Fibroblast of pulmonary artery (primary cell): ENCODE results near the gene BCL2.

Experiments used
- DNase-seq: peaks from one replicate; pipeline ENCODE4 v3.0.0-alpha.2; 2010; ENCODE audit warnings: low read depth
- H3K4me3 ChIP-seq: replicated peaks from 2 replicates; pipeline ENCODE4 v1.5.1; 2011; ENCODE audit warnings: low read depth, mild to moderate bottlenecking, control low read depth, low read length, moderate library complexity
- CTCF ChIP-seq: IDR thresholded peaks from 2 replicates; pipeline ENCODE4 v1.5.1; 2011; ENCODE audit warnings: mild to moderate bottlenecking, control low read depth, low read length, inconsistent platforms; ENCODE audit errors: missing control alignments

BCL2 gene

GRCh38 chr18:63131959-63132818, 187.4 kb downstream of the BCL2 start:
- no peak for TF ChIP-seq CTCF
- no peak overlapping the region for H3K4me3 ChIP-seq
- no peak for DNase-seq

- TF ChIP-seq CTCF = peak; percentile 64
- H3K4me3 ChIP-seq = no peak overlapping the region
- DNase-seq = peak; percentile 77
Observed at GRCh38 chr18:63131106-63131958, 188.2 kb downstream of the BCL2 start.

- TF ChIP-seq CTCF = no peak
- DNase-seq = no peak
- no peak overlapping the region for H3K4me3 ChIP-seq
Observed at GRCh38 chr18:63130176-63130575, 189.4 kb downstream of the BCL2 start.

- no peak for DNase-seq
- no peak overlapping the region for H3K4me3 ChIP-seq
- TF ChIP-seq CTCF = no peak
Observed at GRCh38 chr18:63128237-63128974, 191.2 kb downstream of the BCL2 start.

- H3K4me3 ChIP-seq = no peak overlapping the region
Observed at GRCh38 chr18:63126134-63127069, 193.2 kb downstream of the BCL2 start.

More at GRCh38 chr18:63126134-63127069, 193.2 kb downstream of the BCL2 start:
- DNase-seq = no peak
- TF ChIP-seq CTCF = no peak
